Pancreas (tissue), 10 donors: ENCODE data around the gene DLL3. TPM values are rescaled to one million over a fixed set of nuclear protein-coding genes. Genes with fewer than 3 reads are reported as not detected.

Experiments
- ATAC-seq, 4 donors: fragments of 200-7000 bp; cut with Tn5 transposase; one replicate each; pipeline versions ENCODE4 v1.8.0 to v1.9.1; 2020; ENCODE audit warnings: mild to moderate bottlenecking in 4 of 4, moderate library complexity in 4 of 4
- DNase-seq, 6 donors: peaks; one replicate each; pipeline ENCODE4 v3.0.0-alpha.2; 2020
- FAIRE-seq: peaks from 2 replicates; lab custom pipeline; 2012; peaks lifted over from hg19 to GRCh38; lab: Jason Lieb, UNC
- H3K27ac ChIP-seq, 4 donors: fragments of 200-600 bp; sonication (generic); 1 replicate in 3 of 4; 2 replicates in 1 of 4; pipeline versions ENCODE4 v1.5.0 to v1.8.0; 2020
- H3K27me3 ChIP-seq, 4 donors: fragments of 200-600 bp; one replicate each; pipeline ENCODE4 v1.8.0; 2021
- H3K36me3 ChIP-seq, 3 donors: fragments of 200-600 bp; sonication (generic) in 1 of 3; one replicate each; pipeline versions ENCODE4 v1.5.0 to v1.8.0; 2020 to 2021
- H3K4me1 ChIP-seq, 3 donors: fragments of 200-600 bp; one replicate each; pipeline ENCODE4 v1.8.0; 2021
- H3K4me3 ChIP-seq, 4 donors: fragments of 200-600 bp; sonication (generic) in 2 of 4; one replicate each; pipeline versions ENCODE4 v1.5.0 to v1.8.0; 2020 to 2021
- H3K9me3 ChIP-seq, 4 donors: fragments of 200-600 bp; one replicate each; pipeline ENCODE4 v1.8.0; 2021
- CTCF ChIP-seq, 4 donors: fragments of 200-600 bp; sonication (generic) in 3 of 4; IDR thresholded peaks; one replicate each; pipeline versions ENCODE4 v1.5.0 to v1.8.0; 2021; ENCODE audit warnings: antibody characterized with exemption in 4 of 4
- WGBS, 2 donors: extraction: QIAGEN DNeasy Blood & Tissue Kit; methylation state at CpG; one replicate each; pipeline ENCODE4 v1.1.7; 2013; 5-methylcytosine and 5-hydroxymethylcytosine counted together
- intact Hi-C, 3 donors: fragments of 100-400 bp; cut with DNase I; formaldehyde crosslinking; loops; one replicate each; pipeline versions ENCODE4 v1.11.1 to v1.14.2; 2022
- polyA plus RNA-seq, 2 donors: library from polyadenylated mRNA; stranded (reverse); fragments of 200-250 nt; gene quantifications; one replicate each; pipeline ENCODE4 v1.2.3, GENCODE V29; 2013
- total RNA-seq, 6 donors: library from RNA; stranded (reverse); fragmentation: NEBNext Ultra II Directional in 4 of 6; extraction: Animal tissue kit (Norgen Biotek cat#: 25700) in 4 of 6; gene quantifications; one replicate each; pipeline versions ENCODE4 v1.2.1 to v1.2.4, GENCODE V29; 2021 to 2023
- donor health status: healthy with polysubstance abuse.
- donor health status: DM: no; HTN: no; CAD: no; lungs with moderate emphysema.
- donor health status: DM: no; HTN: no; CAD: no.
- donor health status: control.
- donor health status: control.
- donor health status: Bipolar disorder and iron deficiency.
- donor health status: DM: yes; HTN: yes; CAD: no.
- donor health status: DM: no; HTN: no; CAD: no.
- donor health status: DM: no; HTN: no; CAD: no.
- donor health status: DM: yes; HTN: yes; CAD: no.

The DLL3 gene
- total and polyA plus RNA-seq, 8 donors: 0.13 to 0.14 TPM; not detected in 6

GRCh38 chr19:39506944-39507714 lies 8.4 kb downstream of the DLL3 start:
- 3% methylated on average over 78 to 96 of the region's 96 CpGs for WGBS, 2 donors
- TF ChIP-seq CTCF (IDR thresholded peaks at IDR 0.05): no peak
- intact Hi-C loops: no loop called here
- no peak for FAIRE-seq
- Histone ChIP-seq H3K27me3 (peaks cover 0 to 29% (median 0%) of the 10 kb centered on the region in 4 donors), H3K9me3 (no peaks in the 10 kb centered on the region), H3K27ac (no peak overlapping the region), H3K4me3 (peak overlapping the region in 3 of 4 donors; percentile 6 to 42 (median 7)), H3K36me3 (no peaks in the 10 kb centered on the region), H3K4me1 (no peaks in the 10 kb centered on the region)
- peak in 3 of 4 donors; percentile 58 to 73 (median 69) for ATAC-seq
- DNase-seq: no peak

GRCh38 chr19:39507715-39508364 lies 9.1 kb downstream of the DLL3 start:
- DNase-seq (no peak), FAIRE-seq (no peak)
- peaks cover 0 to 29% (median 0%) of the 10 kb centered on the region in 4 donors for H3K27me3 ChIP-seq

GRCh38 chr19:39508629-39509028 lies 9.9 kb downstream of the DLL3 start:
- H3K4me3 ChIP-seq: no peak overlapping the region
- no peak overlapping the region for H3K27ac ChIP-seq
- no peak for ATAC-seq
- H3K4me1 ChIP-seq: no peaks in the 10 kb centered on the region
- WGBS, 2 donors: 66 to 77% methylated on average over 9 of the region's 9 CpGs
- H3K9me3 ChIP-seq: no peaks in the 10 kb centered on the region
- no peaks in the 10 kb centered on the region for H3K36me3 ChIP-seq
- TF ChIP-seq CTCF (IDR thresholded peaks at IDR 0.05): no peak
- intact Hi-C loops: no loop called here
- peaks cover 0 to 29% (median 0%) of the 10 kb centered on the region in 4 donors for H3K27me3 ChIP-seq
- no peak for DNase-seq
- FAIRE-seq: no peak

More at GRCh38 chr19:39507715-39508364, 9.1 kb downstream of the DLL3 start:
- Histone ChIP-seq H3K9me3 (no peaks in the 10 kb centered on the region), H3K36me3 (no peaks in the 10 kb centered on the region), H3K4me1 (no peaks in the 10 kb centered on the region), H3K4me3 (peak overlapping the region in 1 of 4 donors; percentile 42), H3K27ac (no peak overlapping the region)
- WGBS, 2 donors: 17 to 22% methylated on average over 24 of the region's 24 CpGs
- intact Hi-C loops: no loop called here
- ATAC-seq: no peak
- TF ChIP-seq CTCF (IDR thresholded peaks at IDR 0.05): no peak

- no peaks in the 10 kb centered on the region for H3K9me3 ChIP-seq
- H3K4me3 ChIP-seq: no peak overlapping the region
- peaks cover 0 to 34% (median 0%) of the 10 kb centered on the region in 4 donors for H3K27me3 ChIP-seq
- H3K27ac ChIP-seq: no peak overlapping the region
- no peaks in the 10 kb centered on the region for H3K36me3 ChIP-seq
- FAIRE-seq: no peak
- no peak for ATAC-seq
- intact Hi-C loops: no loop called here
- TF ChIP-seq CTCF (IDR thresholded peaks at IDR 0.05): no peak
- WGBS, 2 donors: 36 to 45% methylated on average over 2 of the region's 2 CpGs
- H3K4me1 ChIP-seq: no peaks in the 10 kb centered on the region
- no peak for DNase-seq
Observed at GRCh38 chr19:39509233-39509632, 10.5 kb downstream of the DLL3 start.
